GM10847 (cell line): ENCODE measurements around the gene PCDH9.

Source experiments
- POLR2A ChIP-seq: IDR thresholded peaks from 2 replicates; pipeline ENCODE4 v1.6.1; 2011; ENCODE audit not compliant: insufficient read length; ENCODE audit errors: extremely low read depth

PCDH9 gene

DNA sequence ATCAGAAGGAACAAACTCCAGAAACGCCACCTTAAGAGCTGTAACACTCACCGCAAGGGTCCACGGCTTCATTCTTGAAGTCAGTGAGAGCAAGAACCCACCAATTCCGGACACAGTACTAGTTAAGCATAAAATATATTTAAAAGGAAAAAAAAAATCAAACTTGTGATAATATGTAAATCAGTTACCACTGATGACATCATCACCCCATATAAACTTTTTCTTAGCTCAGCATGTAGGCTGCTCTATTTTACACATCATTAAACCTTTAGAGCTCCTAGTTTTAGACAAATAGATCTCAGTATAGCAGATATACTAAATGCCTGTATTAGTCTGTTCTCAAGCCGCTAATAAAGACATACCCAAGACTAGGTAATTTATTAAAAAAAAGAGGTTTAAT, 668.1 kb downstream of the PCDH9 start:
- no peak for TF ChIP-seq POLR2A

DNA sequence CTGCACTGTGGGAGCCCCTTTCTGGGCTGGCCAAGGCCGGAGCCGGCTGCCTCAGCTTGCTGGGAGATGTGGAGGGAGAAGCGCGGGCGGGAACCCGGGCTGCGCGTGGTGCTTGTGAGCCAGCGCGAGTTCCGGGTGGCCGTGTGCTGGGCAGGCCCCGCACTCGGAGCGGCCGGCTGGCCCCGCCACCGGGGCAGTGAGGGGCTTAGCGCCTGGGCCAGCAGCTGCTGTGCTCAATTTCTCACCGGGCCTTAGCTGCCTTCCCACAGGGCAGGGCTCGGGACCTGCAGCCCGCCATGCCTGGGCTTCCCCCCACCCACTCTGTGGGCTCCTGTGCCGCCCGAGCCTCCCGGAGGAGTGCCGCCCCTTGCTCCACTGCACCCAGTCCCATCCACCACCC, 669.1 kb downstream of the PCDH9 start:
- TF ChIP-seq POLR2A: no peak

DNA sequence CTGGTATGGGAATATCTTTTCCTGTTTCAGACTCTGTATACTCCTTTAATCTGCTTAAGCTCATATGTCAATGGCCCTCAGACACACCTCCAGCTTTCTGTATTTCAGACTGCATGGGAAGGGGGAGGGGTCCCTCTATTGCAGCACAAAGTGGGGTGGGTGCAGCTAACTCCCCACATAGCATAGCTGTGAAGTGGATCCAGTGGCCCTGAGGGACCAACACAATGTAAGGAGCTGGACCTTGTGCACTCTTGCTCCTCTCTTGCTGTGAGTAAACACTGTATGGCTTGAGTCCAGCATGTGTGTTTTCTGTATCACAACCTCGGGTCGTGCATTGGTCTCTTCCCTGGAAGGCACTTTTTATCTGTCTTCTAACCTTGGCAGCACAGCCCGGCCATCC, 669.9 kb downstream of the PCDH9 start:
- no peak for TF ChIP-seq POLR2A

DNA sequence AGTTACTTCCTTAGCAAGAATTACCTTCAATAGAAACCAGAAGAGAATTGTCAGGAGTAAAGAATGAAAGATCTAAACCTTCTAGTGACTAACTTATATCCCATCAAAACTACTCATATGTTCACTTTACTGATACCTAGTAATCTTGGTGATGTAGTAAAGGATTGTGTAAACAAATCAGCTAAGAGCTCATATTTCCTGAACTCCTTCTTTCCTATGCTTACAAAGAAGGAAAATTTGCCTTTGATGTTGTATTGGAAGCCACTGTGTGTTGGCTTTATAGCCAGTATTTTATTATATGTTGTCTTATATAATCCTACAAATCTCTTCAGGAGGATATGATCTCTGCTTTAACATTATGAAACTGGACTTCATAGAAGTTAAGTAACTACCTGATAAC, 671.0 kb downstream of the PCDH9 start:
- no peak for TF ChIP-seq POLR2A

DNA sequence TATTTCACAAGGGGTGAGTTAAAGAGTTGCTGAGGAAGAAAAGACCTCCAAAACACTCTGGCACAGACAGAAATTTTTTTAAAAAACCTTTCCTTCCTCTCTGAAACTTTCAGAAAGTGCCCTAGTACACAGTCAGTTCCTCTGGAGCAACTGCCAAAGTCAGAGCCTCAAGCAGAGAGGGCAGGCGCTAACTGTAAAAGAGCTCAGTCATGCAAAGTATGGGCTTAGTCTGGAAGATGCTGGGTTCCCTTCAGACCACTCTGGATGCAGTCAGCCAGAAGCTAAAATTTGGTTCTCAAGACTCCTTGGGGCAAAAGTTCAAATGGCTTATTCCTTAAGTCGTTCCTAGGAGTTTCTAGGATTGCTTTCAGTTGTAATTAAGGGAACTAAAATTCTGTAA, 671.6 kb downstream of the PCDH9 start:
- no peak for TF ChIP-seq POLR2A

DNA sequence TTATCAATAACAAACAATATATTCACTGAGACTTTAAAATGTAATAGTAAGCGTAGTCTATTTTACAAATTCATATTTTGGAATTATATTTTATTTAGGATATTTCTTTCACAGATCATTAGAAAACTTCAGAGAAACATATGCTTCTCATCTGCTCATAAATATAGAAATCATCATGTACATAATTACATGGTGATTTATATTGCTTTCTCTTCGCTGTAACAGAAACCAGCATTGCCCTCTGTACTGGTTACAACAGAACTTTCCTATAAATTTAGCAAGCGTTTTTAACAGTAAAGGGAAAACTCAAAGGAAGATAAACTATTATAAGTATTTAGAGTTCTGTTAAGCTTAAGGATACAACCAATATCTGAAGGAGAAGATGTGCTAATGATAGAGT, 672.8 kb downstream of the PCDH9 start:
- TF ChIP-seq POLR2A: no peak

DNA sequence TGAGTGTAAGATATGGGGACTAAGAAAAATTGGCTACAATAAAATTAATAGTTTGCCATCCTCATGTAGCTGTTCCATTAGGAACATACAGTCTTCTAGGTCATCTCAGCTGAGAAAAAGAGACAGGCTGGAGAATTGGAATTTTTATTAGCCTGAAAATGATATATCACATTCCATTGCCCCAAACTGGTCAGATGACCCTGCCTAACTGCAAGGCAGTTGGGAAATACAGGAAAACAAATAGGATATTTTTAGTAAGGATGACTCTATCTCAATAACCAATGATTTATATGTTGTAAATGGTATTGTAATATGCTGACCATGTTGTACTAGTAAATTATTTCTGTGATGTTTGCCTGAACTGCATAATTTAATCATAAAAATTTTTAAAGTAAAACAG, 673.8 kb downstream of the PCDH9 start:
- no peak for TF ChIP-seq POLR2A

DNA sequence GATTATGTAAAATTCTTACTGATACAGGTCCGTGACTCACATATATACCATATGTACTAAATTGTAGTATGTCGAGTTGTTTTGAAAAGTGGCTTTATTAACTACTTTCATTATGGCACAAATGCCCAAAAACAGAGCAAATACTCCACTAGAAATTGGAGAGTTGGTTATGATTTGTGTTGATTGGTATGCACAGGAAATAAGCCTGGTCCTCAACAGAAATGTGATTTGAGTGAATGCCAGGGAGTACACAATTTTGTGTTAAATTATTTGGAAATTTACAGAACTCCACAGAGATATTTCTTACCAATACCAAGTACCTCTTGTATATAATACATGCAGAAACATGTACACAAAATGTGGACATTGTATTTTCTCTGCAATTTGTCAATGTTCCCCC, 676.7 kb downstream of the PCDH9 start:
- no peak for TF ChIP-seq POLR2A

DNA sequence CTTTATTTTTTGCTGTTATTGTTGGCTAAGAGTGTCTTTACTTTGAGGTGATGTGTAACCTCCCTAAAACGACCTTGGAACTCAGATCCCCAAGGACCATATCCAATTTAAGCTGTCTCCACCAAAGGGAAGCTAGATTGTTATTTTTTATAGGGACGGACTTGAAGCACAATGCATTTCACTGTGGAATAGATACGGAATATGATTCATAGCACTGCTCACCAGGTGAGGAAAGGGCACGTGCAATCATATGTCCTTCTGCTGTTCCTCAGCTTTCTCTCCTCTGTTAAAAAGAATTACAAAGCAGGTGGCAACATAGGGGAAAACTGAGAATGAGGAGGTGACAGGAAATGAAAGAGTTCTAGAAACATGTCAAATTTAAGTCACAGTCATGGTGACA, 679.0 kb downstream of the PCDH9 start:
- no peak for TF ChIP-seq POLR2A

DNA sequence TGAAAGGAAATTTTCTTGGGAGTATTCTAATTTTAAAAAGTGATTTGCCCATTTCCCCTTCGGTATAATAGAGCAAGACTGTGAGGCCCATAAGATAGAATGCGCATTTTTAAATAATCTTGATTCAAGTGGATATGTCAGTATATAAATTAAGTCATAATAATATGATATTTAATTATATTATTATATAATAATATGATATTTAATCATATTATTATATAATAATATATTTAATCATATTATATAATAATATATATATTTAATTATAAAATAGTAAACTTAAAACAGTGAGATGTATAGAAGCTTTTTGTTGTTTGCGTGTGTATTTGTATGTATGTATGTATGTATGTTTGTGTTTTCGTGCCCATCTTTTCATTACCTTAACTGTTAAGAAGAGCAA, 682.5 kb downstream of the PCDH9 start:
- no peak for TF ChIP-seq POLR2A

DNA sequence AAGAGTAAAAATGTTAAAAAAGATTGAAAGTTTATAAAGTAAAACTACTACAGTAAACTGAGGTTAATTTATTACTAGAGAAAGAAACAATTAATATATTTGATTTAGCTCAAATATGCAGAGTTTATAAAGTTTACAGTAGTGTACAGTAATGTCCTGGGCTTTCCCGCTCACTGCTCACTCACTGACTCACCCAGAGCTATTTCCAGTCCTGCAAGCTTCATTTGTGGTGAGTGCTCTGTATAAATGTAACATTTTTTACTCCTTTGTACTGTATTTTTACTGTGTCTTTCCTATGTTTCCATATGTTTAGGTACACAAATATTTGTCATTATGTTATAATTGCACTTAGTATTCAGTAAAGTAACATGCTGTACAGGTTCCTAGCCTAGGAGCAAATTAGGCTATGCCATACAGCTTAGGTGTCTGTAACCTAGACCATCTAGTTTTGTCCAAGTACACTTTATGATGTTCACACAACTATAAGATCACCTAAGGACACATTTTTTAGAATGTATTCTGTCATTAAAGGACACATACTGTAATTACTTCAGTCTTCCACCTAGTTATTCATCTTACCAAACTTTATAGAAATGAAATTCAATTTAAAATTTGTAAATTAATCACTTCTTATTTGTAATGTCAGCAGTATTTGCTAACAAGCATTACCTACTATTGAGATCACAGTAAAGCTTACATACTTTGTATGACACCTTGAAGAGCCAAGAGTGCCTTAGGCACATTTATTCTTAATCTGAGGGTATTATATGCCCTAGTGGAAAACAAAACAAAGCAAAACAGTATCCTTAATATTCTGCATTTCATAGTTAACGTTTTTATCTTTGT, 683.4 kb downstream of the PCDH9 start:
- TF ChIP-seq POLR2A: no peak

DNA sequence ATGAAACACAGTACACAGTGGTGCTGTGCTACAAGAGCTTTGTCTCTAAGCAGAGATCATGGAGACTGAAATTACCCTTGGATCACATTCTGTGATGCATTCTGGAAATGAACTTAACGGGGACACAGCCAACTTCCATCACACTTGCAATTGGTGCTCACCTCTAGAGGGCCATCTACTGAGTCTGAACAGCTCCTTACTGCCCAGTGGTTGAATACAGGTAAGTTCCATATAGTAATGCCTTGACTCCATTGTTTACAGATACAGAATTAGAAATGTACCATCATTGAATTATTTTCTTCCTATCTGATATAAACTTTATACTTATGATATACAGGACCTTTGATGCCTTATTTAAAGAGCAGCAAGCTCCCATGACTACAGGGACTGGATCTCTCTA, 686.4 kb downstream of the PCDH9 start:
- no peak for TF ChIP-seq POLR2A

DNA sequence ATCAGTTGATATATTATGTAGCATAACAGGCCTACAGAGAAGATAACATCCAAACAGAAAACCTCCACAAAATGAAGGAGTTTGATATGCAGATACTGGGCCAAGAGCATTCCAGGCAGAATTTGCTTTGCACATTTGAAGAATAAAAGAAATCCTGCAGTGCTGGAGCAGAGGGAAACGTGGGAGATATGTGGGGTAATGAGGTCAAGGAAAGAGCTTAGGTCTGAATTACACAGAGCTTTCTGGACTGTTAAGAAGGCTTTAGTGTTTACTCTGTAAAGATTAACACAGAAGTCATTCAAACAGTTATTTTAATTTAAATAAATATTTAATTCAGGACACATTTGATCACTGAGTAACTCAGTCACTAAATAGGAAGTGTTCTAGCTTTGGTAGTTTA, 692.7 kb downstream of the PCDH9 start:
- no peak for TF ChIP-seq POLR2A

DNA sequence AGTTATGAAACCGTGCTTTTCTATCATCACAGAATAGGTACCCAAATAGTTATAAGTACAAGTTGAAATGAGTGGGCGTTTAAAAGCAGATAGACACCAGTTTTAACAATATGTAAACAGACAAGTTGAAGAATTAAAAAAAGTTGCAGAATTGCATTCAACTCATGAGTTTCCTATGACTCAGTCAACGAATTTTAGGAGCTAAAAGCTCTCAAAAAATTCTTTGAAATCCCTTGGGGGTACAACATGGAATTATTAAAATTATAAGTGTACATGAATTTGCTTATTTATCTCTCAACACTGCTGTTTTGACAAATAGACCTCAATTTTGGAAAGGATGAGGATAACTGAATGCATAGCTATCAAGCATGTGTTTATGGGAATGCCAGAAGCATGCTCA, 693.4 kb downstream of the PCDH9 start:
- no peak for TF ChIP-seq POLR2A

DNA sequence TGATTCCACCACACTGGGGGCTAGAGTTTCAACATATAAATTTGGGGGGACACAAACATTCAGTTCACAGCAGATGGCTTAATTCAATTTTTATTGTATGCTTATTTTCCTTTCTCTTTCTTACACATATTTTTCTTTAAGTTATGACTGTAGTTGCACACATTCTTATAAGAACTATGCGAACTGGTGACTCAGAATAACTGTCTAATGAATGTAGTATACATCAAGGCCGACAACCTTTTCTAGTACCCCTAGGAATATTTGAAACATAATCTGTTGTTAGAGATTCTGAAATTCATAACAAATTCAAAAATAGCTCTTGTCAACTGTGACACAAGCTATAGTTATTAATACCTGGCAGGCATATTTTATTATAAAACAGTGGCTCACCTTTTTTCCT, 695.6 kb downstream of the PCDH9 start:
- no peak for TF ChIP-seq POLR2A

DNA sequence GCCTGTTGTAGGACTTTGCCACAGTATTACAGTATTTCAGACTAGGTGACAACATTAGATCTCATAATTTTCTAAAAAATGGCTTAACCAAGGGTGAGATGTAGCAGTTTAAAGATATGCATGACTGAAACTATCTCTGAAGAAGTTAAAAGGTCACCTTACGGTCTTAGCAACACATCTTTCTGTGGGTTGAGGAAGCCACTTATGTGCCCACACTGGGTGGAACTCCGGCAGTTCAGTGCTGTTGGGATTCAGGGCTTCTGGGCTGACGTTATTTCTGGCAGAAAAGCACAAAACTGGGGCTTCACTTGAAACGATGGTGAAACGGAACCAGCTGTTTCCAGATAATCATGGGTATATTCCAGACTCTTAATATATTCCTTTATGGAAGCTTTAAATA, 697.3 kb downstream of the PCDH9 start:
- TF ChIP-seq POLR2A: no peak

DNA sequence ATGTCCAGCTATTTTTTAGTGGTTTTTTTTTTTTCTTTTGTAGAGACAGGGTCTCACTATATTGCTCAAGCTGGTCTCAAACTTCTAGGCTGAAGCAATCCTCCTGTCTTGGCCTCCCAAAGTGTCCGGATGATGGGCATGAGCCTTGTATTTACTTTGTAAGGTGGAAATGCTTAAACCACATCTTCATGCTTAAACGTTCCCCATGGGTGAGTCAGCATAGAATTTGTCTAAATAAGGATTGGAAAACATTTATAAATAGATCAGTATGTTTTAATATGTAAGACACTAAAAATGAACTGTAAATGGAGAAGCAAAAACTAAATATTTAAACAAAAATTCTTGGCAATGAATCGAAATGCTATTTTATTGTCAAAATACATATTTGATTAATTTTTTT, 698.0 kb downstream of the PCDH9 start:
- no peak for TF ChIP-seq POLR2A
